HG03460 (cell line): ENCODE results near the gene STAMBP.
"Not testable (repeated sequence)": the region's sequence is repeated elsewhere in the genome, so short reads cannot be mapped to it uniquely, and the experiment has no call there.

Source experiments
- ATAC-seq: cut with Tn5 transposase; IDR thresholded peaks from one replicate; pipeline ENCODE4 v1.9.1; 2021; ENCODE audit not compliant: unreplicated experiment

Gene STAMBP

DNA sequence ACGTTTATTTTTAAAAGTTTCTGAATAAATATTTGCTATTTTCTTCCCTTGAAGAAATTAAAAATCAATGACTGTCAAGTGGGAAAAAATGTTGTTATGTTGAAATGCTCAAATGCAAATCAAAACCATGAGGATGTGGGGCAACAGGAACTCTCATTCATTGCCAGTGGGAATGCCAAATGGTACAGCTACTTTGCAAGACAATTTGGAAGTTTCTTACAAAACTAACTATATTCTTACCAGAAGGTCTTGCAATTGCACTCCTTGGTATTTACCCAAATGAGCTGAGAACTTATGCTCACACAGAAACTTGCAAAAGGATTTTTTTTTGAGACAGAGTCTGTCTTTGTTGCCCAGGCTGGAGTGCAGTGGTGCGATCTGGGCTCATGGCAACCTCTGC is 56.6 kb downstream of the STAMBP start:
- ATAC-seq: no peak

DNA sequence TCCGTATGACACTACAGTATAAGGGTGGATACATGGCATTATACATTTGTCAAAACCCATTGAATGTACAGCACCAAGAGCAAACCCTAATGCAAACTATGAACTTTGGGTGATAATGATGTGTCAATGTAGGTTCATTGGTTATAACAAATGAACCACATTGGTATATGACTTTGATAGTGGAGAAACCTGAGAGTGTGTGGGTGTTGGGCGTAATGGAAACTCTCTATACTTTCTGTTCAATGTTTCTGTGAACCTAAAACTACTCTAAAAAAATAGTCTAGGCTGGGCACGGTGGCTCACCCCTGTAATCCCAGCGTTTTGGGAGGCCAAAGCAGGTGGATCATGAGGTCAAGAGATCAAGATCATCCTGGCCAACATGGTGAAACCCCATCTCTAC is 57.6 kb downstream of the STAMBP start:
- ATAC-seq: no peak

GRCh38 chr2:73887596-73888353 is 59.0 kb downstream of the STAMBP start:
- ATAC-seq: not testable (repeated sequence)

GRCh38 chr2:73888388-73888787 is 59.6 kb downstream of the STAMBP start:
- ATAC-seq: no peak

- no peak for ATAC-seq
These were observed 60.4 kb downstream of the STAMBP start for GRCh38 chr2:73889206-73889605.

DNA sequence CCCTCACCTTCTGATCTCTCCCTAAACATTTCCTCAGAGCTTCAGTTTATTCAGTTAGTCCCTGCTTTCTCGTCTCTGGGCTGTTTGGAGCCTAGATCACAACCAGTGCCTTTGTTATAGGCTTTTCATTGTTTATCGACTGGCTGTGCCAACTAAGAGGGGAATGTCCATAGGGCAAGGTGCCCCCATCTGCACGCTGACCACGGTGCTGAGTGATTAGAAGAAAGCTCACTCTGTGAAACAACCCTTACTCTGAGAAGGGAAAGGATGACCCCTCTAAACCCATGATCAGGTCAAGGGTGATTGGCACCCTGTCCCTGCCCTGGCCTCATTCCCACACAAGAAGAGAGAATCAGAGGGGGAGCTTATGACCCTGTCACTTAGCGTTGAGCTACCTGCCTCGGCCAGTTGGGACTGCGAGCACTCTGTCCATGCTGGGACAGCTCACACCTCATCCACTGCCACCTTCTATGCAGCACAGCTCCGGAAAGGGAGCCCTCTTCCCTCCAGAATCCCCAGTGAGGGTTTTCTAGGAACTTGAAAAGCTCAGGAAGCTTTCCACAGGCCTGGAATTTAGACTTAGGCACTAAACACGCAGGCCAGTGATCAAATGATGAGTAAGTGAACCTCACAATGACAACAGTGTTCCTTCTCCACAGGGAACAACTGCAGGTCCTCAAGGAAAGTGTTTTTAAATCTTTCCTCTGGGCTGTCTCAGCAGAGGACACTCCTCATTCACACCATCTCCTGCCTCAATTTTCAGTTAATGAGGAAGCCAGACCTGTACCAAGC is 61.7 kb downstream of the STAMBP start:
- ATAC-seq: no peak

- ATAC-seq: no peak
These were observed 62.6 kb downstream of the STAMBP start for GRCh38 chr2:73891276-73891901.

DNA sequence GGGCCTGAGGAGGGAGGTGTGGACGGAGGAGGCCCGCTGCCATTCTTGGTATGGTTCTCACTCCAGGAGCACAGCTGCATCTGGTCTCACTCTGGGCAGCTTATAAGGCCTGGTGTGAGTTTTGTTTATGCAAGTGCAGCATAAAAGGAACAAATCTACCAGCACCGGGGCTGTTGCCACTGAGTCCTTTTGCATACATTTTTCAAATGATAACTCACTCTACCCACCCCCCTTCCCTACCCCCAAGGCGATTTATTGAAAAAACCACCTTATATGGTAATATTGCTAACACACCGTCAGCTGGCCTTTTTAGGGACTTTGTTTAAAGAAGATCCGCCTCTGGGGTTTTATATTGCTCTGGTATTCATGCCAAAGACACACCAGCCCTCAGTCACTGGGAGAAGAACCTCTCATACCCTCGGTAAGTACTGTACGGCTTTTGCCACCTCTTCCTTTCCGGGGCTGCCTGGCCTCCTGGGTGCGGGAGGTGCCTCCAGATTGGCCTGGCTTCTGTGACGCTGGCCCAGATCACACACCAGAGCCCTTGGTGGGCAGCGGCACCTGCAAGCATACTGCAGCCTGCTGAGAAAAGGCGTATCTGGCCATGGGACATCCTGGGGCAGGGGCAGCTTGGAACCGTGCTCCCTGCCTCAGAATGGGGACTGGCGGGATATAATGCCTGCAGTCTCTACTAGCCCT is 64.0 kb downstream of the STAMBP start, which contains the start of gene ACTG2:
TSS of gene ACTG2 (plus strand) at position 378 of the 699 bp plus-strand sequence. CDS start 8,304 bp downstream, outside the sequence.
- no peak for ATAC-seq

- no peak for ATAC-seq
These were observed 65.2 kb downstream of the STAMBP start for GRCh38 chr2:73893764-73894474.

- no peak for ATAC-seq
These were observed 65.7 kb downstream of the STAMBP start for GRCh38 chr2:73894475-73894850.

DNA sequence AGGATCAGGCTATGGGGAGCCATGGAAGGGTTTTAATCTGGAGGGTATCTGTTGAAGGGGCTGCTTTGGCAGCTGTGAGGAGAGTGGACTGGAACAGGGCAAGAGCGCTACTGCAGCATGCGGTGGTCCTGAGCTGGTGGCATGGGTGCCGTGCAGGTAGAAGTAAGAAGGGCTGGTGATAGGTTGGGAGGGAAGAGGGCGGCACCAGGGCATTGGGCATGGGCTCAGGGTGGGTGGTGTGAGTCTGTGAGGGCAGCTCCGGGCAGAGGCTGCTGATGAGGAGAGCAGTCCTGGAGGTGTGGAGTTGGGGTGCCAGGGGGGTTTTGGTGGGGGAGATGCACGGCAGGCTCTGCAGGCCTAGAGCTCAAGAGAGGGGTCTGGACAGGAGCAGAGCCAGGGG is 66.1 kb downstream of the STAMBP start:
- ATAC-seq: no peak

DNA sequence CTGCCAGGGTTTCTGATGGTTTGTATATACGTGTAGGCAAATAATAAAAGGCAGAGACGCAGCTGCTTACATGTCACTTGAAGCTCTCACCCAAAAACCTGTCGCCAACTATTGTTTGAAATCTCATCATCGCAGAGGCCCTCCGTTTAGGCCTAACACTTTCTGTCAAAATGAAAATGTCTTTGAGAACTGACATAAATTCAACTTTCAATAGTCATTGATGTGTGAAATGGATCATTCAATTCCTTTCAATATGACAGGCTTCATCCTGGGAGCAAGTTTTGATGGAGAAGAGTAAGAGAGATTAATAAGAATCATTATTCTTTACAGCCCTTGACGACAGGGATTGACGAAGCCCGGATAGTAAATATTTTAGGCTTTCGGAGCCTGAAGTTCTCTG is 66.7 kb downstream of the STAMBP start:
- ATAC-seq: no peak

GRCh38 chr2:73896362-73897239 is 67.8 kb downstream of the STAMBP start:
- ATAC-seq: peak; percentile 88

- no peak for ATAC-seq
These were observed 68.5 kb downstream of the STAMBP start for GRCh38 chr2:73897240-73897583.

DNA sequence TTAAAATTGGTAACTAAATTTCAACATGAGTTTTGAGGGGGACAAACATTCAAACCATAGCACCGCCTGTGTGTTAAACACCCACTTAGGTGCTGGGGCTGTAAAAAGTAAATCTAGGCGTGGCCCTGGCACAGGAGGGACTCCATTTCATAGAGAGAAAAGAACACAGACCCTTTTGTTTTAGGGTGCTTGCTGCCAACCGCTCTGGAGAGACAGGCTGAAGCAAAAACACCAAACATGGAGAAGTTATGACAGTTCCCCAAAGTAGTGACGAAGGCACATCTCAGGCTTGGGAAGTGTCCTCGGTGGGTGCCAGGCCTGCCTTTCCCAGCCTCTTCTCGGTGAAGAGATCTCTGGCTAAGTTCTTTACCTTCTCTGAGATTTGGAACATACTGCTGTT is 69.2 kb downstream of the STAMBP start:
- no peak for ATAC-seq

- no peak for ATAC-seq
These were observed 71.1 kb downstream of the STAMBP start for GRCh38 chr2:73899801-73900336.

DNA sequence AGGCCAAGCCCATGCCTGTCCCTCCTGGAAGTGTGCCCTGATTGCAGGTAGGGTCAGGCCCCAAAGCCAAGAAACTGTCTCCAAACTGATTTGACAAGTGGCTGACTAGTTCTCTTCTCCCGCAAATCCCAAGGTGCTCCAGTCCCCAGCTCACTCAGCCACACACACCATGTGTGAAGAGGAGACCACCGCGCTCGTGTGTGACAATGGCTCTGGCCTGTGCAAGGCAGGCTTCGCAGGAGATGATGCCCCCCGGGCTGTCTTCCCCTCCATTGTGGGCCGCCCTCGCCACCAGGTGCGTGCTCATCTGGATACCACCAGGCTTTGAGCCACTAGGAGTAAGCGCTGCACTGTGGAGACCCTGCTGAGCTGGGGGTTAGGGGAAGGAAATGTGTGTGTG is 72.4 kb downstream of the STAMBP start:
- no peak for ATAC-seq

DNA sequence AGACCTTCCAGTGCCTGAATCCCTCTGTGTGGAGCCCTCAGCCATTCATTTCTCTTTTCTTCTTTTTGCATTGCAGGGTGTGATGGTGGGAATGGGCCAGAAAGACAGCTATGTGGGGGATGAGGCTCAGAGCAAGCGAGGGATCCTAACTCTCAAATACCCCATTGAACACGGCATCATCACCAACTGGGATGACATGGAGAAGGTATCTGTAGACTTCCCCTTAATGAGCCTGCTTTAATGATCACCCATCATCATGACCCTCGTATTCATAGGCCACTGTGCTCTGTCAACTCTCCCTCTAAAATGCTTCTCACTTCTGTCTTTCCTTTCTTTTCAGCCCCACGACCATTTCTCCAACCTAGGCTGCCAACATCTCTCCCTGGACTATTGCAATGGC is 73.5 kb downstream of the STAMBP start:
- ATAC-seq: no peak

DNA sequence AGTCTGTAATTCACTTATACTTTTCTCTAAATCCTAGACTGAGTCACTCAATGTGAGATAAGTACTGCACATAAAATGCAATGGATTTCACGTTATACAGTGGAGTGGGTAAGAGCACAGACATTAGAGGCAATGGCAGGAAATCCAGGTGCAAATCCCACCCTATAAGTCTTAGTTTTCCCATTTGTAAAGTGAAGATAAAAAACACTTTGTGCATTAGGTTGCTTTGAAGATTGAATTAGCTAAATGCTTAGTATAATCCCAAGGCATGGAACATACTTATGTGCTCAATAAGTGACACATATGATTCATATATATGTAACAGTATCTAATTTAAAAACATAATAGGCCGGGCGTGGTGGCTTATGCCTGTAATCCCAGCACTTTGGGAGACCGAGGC is 74.6 kb downstream of the STAMBP start:
- no peak for ATAC-seq
